Ectodermal cell (in vitro differentiated cells): ENCODE results near the gene OLFM2.

Experiments used
- H3K27ac ChIP-seq: 2 replicates; pipeline ENCODE4 v1.7.0; 2013; ENCODE audit warnings: mild to moderate bottlenecking, low read depth, low read length; ENCODE audit not compliant: insufficient read depth, poor library complexity, severe bottlenecking
- H3K27me3 ChIP-seq: 2 replicates; pipeline ENCODE4 v1.7.0; 2013; ENCODE audit warnings: mild to moderate bottlenecking, low read length; ENCODE audit not compliant: insufficient read depth, control insufficient read depth, poor library complexity, severe bottlenecking
- H3K36me3 ChIP-seq: one replicate; pipeline ENCODE4 v1.7.0; 2013; ENCODE audit warnings: low read length; ENCODE audit not compliant: control insufficient read depth, insufficient read depth
- H3K4me1 ChIP-seq: one replicate; pipeline ENCODE4 v1.7.0; 2013; ENCODE audit warnings: low read length; ENCODE audit not compliant: control insufficient read depth, insufficient read depth
- H3K4me3 ChIP-seq: 2 replicates; pipeline ENCODE4 v1.7.0; 2013; ENCODE audit warnings: low read depth, low read length, control low read depth; ENCODE audit not compliant: insufficient read depth
- H3K9me3 ChIP-seq: 2 replicates; pipeline ENCODE4 v1.7.0; 2013; ENCODE audit warnings: mild to moderate bottlenecking, low read length, moderate library complexity; ENCODE audit not compliant: control insufficient read depth
- WGBS, 2 experiments: methylation state at CpG; one replicate each; pipeline ENCODE4 v1.1.7; 2013; ENCODE audit warnings: missing lambda C conversion rate in 2 of 2; 5-methylcytosine and 5-hydroxymethylcytosine counted together

Gene OLFM2

GRCh38 chr19:9943744-9944143, 7.4 kb upstream of the OLFM2 start:
- no peaks in the 10 kb centered on the region for H3K4me1 ChIP-seq
- no peak overlapping the region for H3K27ac ChIP-seq
- H3K27me3 ChIP-seq, result no peaks in the 10 kb centered on the region
- no peak overlapping the region for H3K4me3 ChIP-seq
- 89 to 91% methylated on average over 6 of the region's 6 CpGs for WGBS, 2 experiments
- H3K9me3 ChIP-seq, result no peaks in the 10 kb centered on the region
- no peaks in the 10 kb centered on the region for H3K36me3 ChIP-seq

DNA sequence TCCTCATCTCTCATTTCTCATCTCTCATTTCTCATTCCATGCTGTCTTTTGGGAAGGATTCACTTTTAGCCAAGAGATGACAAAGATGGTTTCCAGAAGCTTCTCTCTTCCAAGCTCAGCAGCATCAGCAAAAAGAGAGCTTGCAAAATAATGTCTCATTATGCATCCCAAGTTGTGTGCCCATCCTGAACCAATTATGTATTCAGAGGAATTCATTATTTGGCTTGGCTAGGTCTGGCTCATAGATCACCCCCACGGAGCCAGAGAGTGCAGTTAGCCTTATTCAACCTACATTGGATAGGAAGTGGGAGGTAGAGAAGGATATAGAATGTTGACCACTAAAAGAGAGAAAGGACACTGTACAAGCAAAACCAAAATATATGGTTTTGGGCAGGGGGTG, 5.4 kb upstream of the OLFM2 start:
- Histone ChIP-seq H3K4me1 (peaks cover 3% of the 10 kb centered on the region), H3K27me3 (peaks cover 2% of the 10 kb centered on the region), H3K27ac (no peak overlapping the region), H3K4me3 (no peak overlapping the region), H3K36me3 (no peaks in the 10 kb centered on the region), H3K9me3 (no peaks in the 10 kb centered on the region)
- WGBS, 2 experiments, result 62 to 63% methylated on average over 1 of the region's 1 CpG

DNA sequence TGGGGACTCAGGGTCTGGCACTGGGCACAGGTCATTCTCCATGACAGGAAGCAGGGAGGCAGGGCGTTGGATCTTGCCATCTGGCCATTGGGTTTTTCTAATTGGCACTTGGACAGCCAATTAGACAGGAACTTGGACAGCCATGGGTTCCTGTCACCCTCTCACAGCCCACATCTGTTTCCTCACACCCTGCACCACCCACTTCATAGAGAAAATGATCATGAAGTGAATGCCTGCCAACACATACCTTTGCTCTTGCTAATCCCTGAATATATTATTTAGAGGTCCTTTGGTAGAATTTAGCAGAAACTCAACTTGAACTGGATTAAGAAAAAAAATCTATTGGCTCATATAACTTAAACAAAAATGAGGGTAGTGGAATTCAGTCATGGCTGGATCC, 4.9 kb upstream of the OLFM2 start:
- Histone ChIP-seq H3K4me1 (peaks cover 4% of the 10 kb centered on the region), H3K27ac (no peak overlapping the region), H3K27me3 (peaks cover 3% of the 10 kb centered on the region), H3K36me3 (no peaks in the 10 kb centered on the region), H3K4me3 (no peak overlapping the region), H3K9me3 (no peaks in the 10 kb centered on the region)
- 66 to 87% methylated on average over 1 of the region's 1 CpG for WGBS, 2 experiments

- Histone ChIP-seq H3K36me3 (no peaks in the 10 kb centered on the region), H3K27me3 (peaks cover 6% of the 10 kb centered on the region), H3K4me3 (no peak overlapping the region), H3K4me1 (peaks cover 4% of the 10 kb centered on the region), H3K27ac (no peak overlapping the region), H3K9me3 (no peaks in the 10 kb centered on the region)
- 84 to 93% methylated on average over 2 of the region's 2 CpGs for WGBS, 2 experiments
Observed at GRCh38 chr19:9940778-9941177, 4.5 kb upstream of the OLFM2 start.

- no peak overlapping the region for H3K27ac ChIP-seq
- H3K4me1 ChIP-seq, result peaks cover 10% of the 10 kb centered on the region
- no peak overlapping the region for H3K4me3 ChIP-seq
- no peaks in the 10 kb centered on the region for H3K36me3 ChIP-seq
- no peaks in the 10 kb centered on the region for H3K9me3 ChIP-seq
- whole genome bisulfite sequencing, 2 experiments, result 64 to 66% methylated on average over 3 of the region's 3 CpGs
- peaks cover 20% of the 10 kb centered on the region for H3K27me3 ChIP-seq
Observed at GRCh38 chr19:9939301-9939913, 3.1 kb upstream of the OLFM2 start.

DNA sequence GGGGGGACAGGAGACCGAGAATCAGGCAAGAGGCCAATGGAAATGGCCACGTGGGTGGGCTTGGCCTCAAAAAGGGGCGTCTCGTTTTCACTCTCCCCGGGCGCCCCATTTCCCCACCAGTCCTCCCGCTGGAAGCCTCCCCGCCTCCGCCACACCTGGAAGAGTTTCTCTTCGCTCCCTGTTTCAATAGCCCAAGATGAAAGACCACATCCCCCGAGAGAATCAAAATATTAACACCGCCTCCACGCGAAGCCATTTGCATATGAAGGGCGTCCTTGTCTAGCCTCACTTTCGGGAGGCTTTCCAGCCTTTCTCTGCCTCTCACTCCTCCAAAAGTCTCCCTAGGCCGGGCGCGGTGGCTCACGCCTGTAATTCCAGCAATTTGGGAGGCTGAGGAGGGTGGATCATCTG, 691 bp upstream of the OLFM2 start:
- Histone ChIP-seq H3K4me1 (peaks cover 10% of the 10 kb centered on the region), H3K27ac (no peak overlapping the region), H3K27me3 (peaks cover 22% of the 10 kb centered on the region), H3K9me3 (no peaks in the 10 kb centered on the region), H3K4me3 (peak overlapping the region; percentile 21), H3K36me3 (no peaks in the 10 kb centered on the region)
- WGBS, 2 experiments, result 6 to 9% methylated on average over 20 of the region's 20 CpGs

DNA sequence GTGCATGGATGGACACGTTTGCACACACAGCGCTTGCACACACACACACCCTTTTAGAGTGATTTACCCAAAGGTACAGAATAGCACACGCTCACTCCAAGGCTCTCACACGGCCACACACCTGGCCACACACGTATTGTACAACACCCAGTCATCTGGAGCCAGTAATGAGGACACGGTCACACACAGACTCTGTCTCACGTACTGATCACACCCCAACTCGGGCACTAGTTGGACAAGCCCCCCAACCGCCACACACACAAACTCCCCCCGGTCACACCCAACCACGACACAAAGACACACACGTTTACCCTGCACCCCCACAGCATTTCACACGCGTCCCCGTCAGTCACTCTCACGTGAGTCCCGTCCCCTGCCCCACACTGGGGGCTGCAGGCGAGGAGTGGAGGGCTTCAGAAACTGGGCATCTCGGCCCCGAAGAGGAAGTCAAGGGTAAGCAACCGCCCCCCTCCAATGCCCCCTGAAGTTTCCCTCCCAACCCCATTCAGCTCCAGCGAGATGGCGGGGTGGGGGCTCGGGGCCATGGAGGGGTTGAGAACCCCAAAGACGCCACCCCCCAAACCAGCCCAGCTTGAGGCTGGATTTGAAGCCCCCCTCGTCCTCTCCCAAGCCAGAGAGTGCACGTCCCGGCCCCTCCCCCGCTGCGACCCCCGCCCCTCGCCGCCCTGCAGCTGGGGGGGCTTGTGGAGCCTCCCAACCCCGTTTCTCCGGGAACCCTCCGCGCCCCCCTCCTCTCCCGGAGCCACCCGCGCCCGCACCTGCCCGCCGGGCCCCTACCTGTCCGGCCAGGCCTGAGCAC, 599 bp downstream of the OLFM2 start:
- Histone ChIP-seq H3K36me3 (no peaks in the 10 kb centered on the region), H3K4me1 (peaks cover 10% of the 10 kb centered on the region), H3K27ac (no peak overlapping the region), H3K27me3 (peaks cover 22% of the 10 kb centered on the region), H3K9me3 (no peaks in the 10 kb centered on the region), H3K4me3 (peak overlapping the region; percentile 58)
- 2% methylated on average over 44 of the region's 44 CpGs for WGBS, 2 experiments

GRCh38 chr19:9934132-9934950, 2.0 kb downstream of the OLFM2 start:
- Histone ChIP-seq H3K27ac (no peak overlapping the region), H3K4me3 (no peak overlapping the region), H3K4me1 (peaks cover 10% of the 10 kb centered on the region), H3K9me3 (no peaks in the 10 kb centered on the region), H3K27me3 (peaks cover 22% of the 10 kb centered on the region), H3K36me3 (no peaks in the 10 kb centered on the region)
- 17 to 20% methylated on average over 23 of the region's 23 CpGs for WGBS, 2 experiments

DNA sequence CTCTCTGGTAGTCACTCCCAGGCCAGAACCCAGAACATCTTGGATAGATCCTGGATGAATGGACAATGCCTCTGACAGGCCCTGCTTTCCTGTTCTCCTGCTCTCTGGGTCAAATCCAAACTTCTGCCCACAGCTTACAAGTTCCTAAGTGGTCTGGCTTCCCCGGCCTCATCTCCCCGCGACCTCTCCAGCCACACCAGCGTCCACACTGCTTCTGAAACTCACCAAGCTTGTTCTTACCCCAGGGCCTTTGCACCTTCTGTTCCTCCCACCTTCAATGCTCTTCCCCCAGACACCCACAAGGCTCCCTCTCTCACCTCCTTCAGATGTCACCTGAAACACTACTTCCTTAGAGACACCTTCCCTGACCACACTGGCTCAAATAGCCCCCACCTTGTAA, 3.5 kb downstream of the OLFM2 start:
- WGBS, 2 experiments, result 94 to 95% methylated on average over 4 of the region's 4 CpGs
- H3K4me1 ChIP-seq, result peaks cover 10% of the 10 kb centered on the region
- H3K36me3 ChIP-seq, result no peaks in the 10 kb centered on the region

DNA sequence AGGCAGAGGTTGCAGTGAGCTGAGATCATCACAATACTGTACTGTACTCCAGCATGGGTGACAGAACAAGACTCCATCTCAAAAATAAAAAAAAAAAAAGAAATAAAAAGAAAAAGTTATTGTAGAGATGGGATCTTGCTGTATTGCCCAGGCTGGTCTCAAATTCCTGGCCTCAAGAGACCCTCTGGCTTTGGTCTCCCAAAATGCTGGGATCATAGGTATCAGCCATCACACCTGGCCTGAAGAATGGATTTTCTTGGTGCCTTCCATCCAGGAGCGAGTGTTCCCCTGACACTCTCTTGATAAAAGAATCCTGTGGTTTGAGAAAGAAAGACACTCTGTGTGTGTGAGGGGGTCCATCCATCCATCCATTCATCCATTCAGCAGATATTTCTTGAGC, 4.7 kb downstream of the OLFM2 start:
- Histone ChIP-seq H3K27ac (no peak overlapping the region), H3K4me3 (no peak overlapping the region), H3K4me1 (peaks cover 6% of the 10 kb centered on the region), H3K36me3 (no peaks in the 10 kb centered on the region), H3K27me3 (peaks cover 20% of the 10 kb centered on the region), H3K9me3 (no peaks in the 10 kb centered on the region)
- WGBS, 2 experiments, result 67 to 90% methylated on average over 1 of the region's 1 CpG

More for the DNA sequence above, 3.5 kb downstream of the OLFM2 start:
- Histone ChIP-seq H3K4me3 (no peak overlapping the region), H3K27me3 (peaks cover 22% of the 10 kb centered on the region), H3K27ac (no peak overlapping the region), H3K9me3 (no peaks in the 10 kb centered on the region)
